HG02938 (cell line): ENCODE measurements around the gene DPP6.
"Not testable (repeated sequence)": the region's sequence is repeated elsewhere in the genome, so short reads cannot be mapped to it uniquely, and the experiment has no call there.

Experiments used
- ATAC-seq: cut with Tn5 transposase; IDR thresholded peaks from one replicate; pipeline ENCODE4 v1.9.1; 2021; ENCODE audit warnings: mild to moderate bottlenecking, moderate library complexity; ENCODE audit not compliant: unreplicated experiment

Gene DPP6

DNA sequence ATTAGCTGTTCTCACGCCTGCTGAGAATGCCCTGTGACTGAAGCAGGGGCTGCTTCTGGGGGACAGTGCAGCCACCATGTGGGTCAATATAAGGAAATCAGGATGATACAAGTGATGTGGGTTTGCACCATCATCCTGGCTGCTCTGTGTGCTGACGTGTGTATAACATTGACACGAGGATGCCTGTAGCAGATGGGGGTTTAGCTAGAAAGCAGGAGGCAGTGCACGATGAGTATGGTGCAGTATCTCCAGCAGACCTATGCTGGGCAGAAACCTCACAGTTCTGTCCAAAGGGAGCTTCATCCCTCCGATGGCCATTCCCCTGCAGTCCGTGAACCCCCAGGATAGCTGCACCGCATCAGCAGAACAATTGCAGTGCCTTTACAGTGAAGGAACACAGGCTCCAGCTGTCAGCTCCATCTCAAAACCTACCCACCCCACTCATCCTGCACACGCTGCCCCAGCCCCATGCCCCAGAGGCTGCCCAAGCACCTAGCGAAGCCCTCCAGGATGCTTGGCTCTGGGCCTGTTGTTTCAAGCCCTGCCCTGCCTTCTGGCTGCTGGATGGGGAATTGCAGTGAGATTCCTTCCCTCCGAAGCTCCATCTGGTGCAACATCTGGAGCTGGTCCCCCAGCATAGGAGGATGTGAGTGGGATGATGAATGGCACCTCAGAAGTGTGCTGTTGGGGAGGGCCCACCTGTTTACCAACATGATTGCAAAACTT, 96.8 kb downstream of the DPP6 start:
- not testable (repeated sequence) for ATAC-seq

DNA sequence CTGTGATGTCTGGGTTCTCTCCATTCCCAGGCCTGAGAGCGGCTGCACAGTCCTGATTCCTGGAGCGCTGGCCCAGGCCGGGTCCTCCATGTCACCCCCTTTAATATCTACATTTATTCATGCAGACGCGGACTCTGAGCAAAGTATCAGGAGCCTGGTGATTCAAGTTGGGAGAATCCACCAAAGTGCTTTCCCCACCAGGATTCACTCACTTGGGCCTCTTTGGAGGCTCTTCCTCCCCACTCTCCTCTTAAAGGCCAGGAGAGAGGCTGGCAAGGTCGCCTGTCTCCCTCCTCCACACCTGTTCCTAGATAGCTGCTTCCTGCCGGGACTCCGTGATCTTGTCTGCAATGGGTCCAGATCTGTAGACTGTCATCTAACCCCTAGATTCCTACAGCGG, 98.5 kb downstream of the DPP6 start:
- not testable (repeated sequence) for ATAC-seq

GRCh38 chr7:154151306-154151705, 99.1 kb downstream of the DPP6 start:
- not testable (repeated sequence) for ATAC-seq

DNA sequence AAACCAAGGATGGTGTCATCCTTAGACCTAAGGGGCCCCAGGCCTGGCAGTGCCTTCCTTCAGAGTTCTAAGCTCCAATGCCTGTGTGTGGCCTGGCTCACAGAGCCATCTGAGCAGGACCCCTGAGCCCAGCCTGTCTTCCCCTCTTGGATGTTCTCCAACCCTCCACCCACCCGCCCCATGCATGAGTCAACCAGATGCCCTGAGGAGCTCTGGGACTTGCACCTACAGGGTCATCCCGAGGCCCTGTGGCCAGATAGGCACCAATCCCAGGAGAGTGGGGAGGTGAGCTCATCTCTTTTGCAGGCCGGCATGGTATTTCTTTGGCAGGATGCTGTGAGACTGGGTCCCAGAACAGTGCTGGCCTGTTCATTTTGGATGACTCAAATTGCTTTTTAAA, 103.7 kb downstream of the DPP6 start:
- ATAC-seq, result not testable (repeated sequence)

GRCh38 chr7:154162921-154163320, 110.7 kb downstream of the DPP6 start:
- ATAC-seq, result not testable (repeated sequence)

GRCh38 chr7:154163642-154164041, 111.4 kb downstream of the DPP6 start:
- ATAC-seq, result not testable (repeated sequence)

- no peak for ATAC-seq
Observed at GRCh38 chr7:154167051-154167450, 114.9 kb downstream of the DPP6 start.

DNA sequence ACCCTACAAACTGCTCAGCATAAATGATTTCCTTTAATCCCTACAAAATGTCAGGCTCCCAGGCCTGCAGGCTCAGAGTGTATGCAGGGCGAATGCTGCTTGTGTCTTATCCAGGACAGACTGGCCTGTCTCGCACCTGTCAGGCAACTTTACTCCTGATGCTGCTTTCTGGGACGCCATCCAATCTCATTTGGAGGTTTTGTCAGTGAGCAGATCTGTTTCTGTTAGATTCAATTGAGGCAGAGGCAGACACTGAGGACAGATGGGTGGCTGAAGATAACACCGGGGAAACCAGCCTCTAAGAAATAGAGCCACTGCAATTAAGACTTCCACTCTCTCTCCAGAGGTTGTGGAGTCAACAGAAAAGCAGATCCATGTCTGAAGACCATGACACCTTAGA, 115.6 kb downstream of the DPP6 start:
- ATAC-seq, result no peak

DNA sequence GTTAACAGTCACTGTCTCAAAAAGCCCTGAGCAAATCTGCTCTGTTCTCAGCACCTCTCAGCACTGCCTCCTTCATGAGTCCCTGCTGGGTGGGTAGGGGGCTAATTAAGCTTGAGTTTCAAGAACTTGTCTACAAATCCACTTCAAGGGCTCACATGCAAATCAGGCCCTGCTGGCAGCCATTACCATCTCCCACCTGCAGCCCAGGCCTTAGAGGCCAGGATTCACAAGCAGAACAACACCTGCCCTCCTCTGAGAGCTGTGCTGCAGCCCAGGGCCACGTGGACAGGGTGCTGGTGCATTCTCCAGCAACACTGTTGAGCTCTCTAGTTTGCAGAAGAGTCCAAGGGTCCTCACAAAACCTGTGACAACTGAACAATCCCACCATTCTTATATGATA, 119.2 kb downstream of the DPP6 start:
- ATAC-seq, result no peak

- ATAC-seq, result no peak
Observed at GRCh38 chr7:154172236-154172635, 120.0 kb downstream of the DPP6 start.

- ATAC-seq, result no peak
Observed at GRCh38 chr7:154177584-154177983, 125.4 kb downstream of the DPP6 start.

DNA sequence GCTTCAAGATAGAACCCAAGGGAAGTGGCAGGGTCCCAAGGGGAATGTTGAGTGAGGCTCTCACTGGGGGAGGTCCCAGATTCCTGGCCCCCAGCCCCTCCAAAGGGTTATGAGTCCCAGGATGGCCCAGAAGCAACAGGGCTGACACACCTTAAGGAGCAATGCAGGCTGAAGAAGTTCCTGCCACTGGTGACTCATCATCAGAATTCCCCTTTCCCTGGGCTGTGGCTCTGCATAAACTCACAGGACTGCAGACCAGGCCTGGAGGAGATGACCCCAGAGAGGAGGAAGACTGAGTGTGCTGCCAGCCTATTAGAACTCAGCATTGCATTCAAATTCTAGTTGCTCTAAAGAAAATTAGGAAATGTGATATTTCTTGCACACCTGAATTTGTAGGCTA, 126.7 kb downstream of the DPP6 start:
- ATAC-seq, result no peak

DNA sequence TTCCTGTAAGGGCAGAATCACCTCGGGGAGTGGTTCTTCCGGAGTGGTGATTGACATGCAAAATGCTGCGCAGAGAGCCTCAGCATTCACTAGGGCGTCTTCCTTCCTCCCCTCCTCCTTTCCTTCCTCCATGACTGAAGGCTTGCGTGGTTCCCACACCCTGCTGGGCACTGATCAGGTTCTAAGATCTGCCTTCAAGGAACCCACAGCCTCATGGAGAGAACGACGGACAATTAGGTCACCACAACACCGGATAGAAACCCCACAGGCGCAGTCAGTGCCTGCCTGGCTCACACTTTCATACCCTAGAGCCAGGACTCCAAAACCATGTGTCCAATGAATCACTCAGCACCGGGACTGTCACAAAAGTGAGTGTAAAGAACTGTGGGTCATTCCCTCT, 131.3 kb downstream of the DPP6 start:
- no peak for ATAC-seq

DNA sequence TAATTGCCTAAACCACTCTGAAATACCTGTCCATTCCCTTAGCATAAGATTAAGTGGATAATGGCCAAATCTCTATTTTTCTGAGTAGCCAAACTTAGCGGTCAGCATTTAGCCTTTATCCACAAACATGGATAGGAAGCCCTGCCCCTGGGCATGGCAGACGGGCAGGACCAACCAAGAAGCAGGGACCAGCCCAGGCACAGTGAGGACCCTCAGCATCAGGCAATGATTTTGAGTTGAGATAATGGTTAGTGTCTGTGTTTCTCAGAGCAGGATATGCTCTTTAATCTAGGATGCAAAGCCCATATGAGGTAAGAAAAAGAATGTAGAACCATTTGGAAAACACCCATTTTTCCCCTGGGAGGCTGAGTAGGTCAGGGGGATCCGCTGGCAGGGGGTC, 131.7 kb downstream of the DPP6 start:
- ATAC-seq, result no peak

DNA sequence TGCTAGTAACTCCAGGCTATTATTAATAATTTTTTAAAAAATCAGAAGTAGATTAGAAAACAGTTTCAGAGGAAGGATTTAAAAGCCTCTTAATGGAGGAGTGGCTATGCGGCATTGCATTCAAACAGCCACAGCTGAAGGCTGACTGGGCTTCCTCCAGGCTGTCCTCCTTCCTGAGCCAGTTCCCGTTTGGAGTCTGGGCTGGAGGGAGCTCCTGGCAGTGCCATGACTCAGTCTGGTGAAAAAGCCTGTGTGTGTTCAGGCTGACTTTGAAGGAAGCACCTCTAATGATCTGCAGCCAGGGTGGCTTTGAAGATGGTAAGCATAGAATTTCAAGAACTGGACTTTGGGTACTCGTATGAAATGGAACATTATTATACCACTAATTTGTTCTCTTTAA, 134.6 kb downstream of the DPP6 start:
- ATAC-seq, result no peak

- ATAC-seq, result no peak
Observed at GRCh38 chr7:154188330-154188729, 136.1 kb downstream of the DPP6 start.

DNA sequence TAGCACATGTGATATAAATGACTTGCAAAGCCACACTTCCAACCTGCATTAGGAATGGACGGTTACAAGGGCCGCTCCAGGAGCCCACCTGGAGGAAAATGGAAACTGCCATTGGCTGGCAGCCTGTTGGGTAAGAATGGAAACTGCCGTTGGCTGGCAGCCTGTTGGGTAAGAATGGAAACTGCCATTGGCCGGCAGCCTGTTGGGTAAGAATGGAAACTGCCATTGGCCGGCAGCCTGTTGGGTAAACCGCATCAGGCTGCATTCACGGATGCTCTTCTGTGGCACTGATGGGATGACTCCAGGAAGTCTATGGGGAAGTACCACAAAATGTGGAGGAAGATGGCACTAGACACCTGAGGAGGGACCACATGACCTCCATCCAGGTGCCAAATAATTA, 143.1 kb downstream of the DPP6 start:
- ATAC-seq, result no peak

- no peak for ATAC-seq
Observed at GRCh38 chr7:154198481-154198880, 146.3 kb downstream of the DPP6 start.

DNA sequence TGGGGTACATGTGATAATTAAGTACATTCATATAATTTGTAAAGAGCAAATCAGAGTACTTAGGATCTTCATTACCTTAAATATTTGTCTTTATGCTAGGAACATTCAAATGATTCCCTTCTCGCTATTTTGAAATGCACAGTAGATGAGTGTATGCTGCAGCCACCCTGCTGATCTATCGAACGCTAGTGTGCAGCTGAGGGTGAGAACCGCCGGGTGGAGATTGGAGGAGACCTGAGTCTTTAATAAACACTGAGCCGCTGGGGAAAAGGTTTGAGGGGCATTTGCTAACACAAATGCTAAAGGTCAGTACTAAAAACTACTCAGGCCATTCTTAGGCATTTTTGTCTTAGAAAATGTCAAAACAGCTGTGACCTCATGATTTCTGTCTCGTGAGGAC, 148.0 kb downstream of the DPP6 start:
- no peak for ATAC-seq

DNA sequence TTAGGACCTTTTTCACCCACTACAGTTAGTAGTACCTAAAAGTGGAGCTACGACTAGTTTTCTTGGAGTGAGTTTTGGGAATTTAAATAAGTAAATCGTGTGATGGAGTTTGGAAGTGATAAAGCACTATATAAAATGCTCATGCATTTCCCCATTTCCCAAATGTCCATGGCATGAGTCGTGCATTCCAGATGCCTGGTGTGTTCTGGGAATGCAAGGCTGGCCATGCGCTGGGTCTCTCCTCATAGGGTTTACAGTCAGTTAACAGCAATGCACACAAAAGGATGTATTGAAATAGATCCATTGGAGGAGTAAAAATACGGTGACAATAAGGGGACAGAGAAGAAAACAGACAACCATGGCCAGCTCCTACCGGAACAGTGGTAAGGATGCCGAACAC, 149.8 kb downstream of the DPP6 start:
- no peak for ATAC-seq

DNA sequence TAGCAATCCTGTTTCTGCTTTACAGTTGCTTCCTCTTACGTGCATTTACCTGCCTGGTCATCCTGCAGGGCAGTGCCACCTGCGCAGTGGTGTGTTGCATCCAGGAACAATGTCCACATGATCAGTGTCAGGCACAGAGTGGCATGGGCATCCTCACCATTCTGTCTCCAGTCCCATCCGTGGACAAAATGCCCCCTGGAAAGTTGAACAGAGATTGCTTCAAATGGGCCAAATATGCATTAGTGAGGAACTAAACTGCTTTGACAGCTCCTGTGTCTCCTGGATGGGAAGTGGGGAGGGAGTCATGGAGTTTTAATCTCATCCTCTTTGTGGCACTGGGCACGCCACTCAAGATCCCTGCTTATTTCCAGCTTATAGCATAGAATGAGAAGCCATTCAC, 151.8 kb downstream of the DPP6 start:
- no peak for ATAC-seq

DNA sequence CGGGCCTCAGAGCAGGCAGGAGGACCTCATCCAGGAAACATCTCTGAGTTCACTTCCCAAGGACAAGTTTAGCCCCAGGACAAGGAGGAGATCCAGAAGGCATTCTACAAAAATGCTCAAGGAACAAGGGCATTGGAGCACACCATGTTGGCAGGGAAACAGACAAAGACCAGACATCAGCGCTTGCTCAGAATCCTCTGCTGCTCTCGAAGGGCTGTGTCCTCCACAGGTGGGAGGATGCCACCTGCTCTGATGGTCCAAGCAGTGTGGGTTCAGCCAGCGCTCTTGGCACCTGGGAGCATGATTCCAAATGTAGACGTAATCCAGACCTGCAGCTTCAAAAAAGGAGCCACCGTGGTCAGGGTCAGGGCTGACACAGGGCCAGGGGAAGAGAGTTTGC, 160.7 kb downstream of the DPP6 start:
- no peak for ATAC-seq

DNA sequence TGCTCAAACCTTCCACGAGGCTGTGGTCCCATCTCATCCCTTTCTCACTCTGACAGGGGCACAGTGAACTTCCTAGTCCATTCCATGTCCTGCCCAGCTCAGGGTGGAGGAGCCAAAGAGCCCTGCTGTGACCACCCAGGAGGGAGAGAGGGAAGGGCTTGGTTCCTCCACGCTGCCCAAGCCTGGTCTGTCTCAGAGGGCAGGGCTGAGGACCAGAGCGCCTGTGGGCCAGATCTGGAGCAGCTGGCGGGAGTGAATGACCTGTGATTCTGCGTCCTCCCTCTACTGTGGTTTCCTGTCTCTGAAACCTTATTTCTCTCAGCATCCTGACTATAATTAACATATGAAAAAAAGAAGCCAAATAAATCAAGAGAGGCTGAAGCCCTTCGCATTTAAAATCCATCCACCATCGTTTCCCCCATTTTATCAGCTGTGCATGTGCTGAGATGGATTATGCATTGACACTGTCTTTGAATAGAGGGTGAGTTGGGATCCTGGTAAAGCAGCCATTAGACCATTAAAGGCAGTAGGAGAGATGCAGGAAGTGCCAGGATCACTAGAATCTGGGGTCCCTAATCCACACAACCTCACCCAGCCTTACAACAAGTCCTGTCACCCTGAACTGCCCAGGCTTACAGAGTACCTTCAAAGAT, 165.6 kb downstream of the DPP6 start:
- no peak for ATAC-seq
